SU-DHL-6 (cell line): ENCODE results near the gene INPP4B.

ENCODE experiments used
- H2AFZ ChIP-seq: fragments of 200-600 bp; sonication (generic); 2 replicates; pipeline ENCODE4 v1.6.1; 2014; ENCODE audit warnings: low read depth, mild to moderate bottlenecking, moderate library complexity, mixed read lengths, antibody characterized with exemption, low read length; ENCODE audit not compliant: severe bottlenecking
- H3F3A ChIP-seq: fragments of 200-600 bp; shearing (Covaris generic); 2 replicates; pipeline ENCODE4 v1.6.0; 2016; ENCODE audit warnings: antibody characterized with exemption, mild to moderate bottlenecking; ENCODE audit not compliant: insufficient read depth
- H3K27ac ChIP-seq: fragments of 200-600 bp; sonication (generic); 2 replicates; pipeline ENCODE4 v1.5.1; 2016; ENCODE audit warnings: low read depth, mild to moderate bottlenecking, low read length, moderate library complexity, mixed read lengths
- H3K27me3 ChIP-seq: fragments of 200-600 bp; sonication (generic), shearing (Covaris generic); 2 replicates; pipeline ENCODE4 v1.6.0; 2014; ENCODE audit warnings: mild to moderate bottlenecking, low read length
- H3K36me3 ChIP-seq: fragments of 200-600 bp; sonication (generic); 2 replicates; pipeline ENCODE4 v1.6.1; 2014; ENCODE audit warnings: mild to moderate bottlenecking, low read length, mixed read lengths
- H3K4me2 ChIP-seq: fragments of 300-600, 200-600 bp; shearing (Covaris generic), sonication (generic); 2 replicates; pipeline ENCODE4 v1.6.0; 2014; ENCODE audit warnings: low read length, low read depth, mild to moderate bottlenecking; ENCODE audit not compliant: poor library complexity, severe bottlenecking
- H3K4me3 ChIP-seq: fragments of 200-600 bp; sonication (generic); 2 replicates; pipeline ENCODE4 v1.5.1; 2014; ENCODE audit warnings: antibody characterized with exemption, low read length, mild to moderate bottlenecking, mixed read lengths; ENCODE audit not compliant: insufficient read depth, poor library complexity, severe bottlenecking
- H3K79me2 ChIP-seq: fragments of 200-600 bp; sonication (generic); 2 replicates; pipeline ENCODE4 v1.6.1; 2014; ENCODE audit warnings: mild to moderate bottlenecking, low read length, moderate library complexity; ENCODE audit not compliant: insufficient read depth
- H3K9ac ChIP-seq: fragments of 200-600 bp; sonication (generic); 2 replicates; pipeline ENCODE4 v1.7.0; 2014; ENCODE audit warnings: mild to moderate bottlenecking, low read length
- H3K9me2 ChIP-seq: fragments of 200-600 bp; sonication (generic); replicated peaks from 2 replicates; pipeline ENCODE4 v1.6.1; 2014; ENCODE audit warnings: low read length; ENCODE audit not compliant: insufficient read depth
- H3K9me3 ChIP-seq: fragments of 200-600 bp; sonication (generic); 2 replicates; pipeline ENCODE4 v1.6.1; 2014; ENCODE audit warnings: low read length, mixed read lengths; ENCODE audit not compliant: insufficient read depth
- H4K20me1 ChIP-seq: fragments of 200-600 bp; sonication (generic); 2 replicates; pipeline ENCODE4 v1.6.1; 2014; ENCODE audit warnings: low read depth, mild to moderate bottlenecking, antibody characterized with exemption, low read length, moderate library complexity, mixed read lengths
- EZH2phosphoT487 ChIP-seq: fragments of 200-600 bp; sonication (generic), shearing (Covaris generic); conservative IDR thresholded peaks from 2 replicates; pipeline ENCODE4 v1.6.1; 2018; ENCODE audit warnings: mild to moderate bottlenecking, antibody characterized with exemption, low read length, moderate library complexity, mixed read lengths
- TF ChIP-seq, protein P1 (sequence below): fragments of 200-600 bp; sonication (generic); IDR thresholded peaks from one replicate; pipeline ENCODE4 v1.5.1; 2017; ENCODE audit warnings: antibody characterized with exemption, mild to moderate bottlenecking, low read length, moderate library complexity; ENCODE audit not compliant: insufficient read depth, poor library complexity, severe bottlenecking

Gene INPP4B

DNA sequence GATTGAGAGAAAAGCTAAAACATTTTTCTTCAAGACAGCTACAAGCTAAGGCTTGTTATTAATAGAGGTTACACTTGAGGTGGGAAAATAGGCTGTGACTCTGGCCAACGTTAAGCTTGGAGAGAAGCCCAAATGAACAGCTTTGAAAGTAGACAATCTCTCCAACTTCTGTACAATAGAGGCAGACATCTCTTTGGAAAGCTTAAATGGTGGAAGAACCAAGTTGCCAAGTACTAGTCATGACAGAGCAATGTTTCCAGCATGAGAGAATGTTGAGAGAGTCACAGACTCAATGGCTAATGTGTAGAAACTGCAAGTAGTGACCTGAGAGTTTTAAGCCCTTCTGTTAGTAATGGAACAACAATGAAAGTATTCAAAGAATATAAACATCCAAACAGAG is 298.1 kb downstream of the INPP4B start:
- H2AFZ ChIP-seq = no peak overlapping the region
- H3K4me3 ChIP-seq = no peak overlapping the region
- no peaks in the 10 kb centered on the region for H3K9me2 ChIP-seq
- no peak overlapping the region for H3K27ac ChIP-seq
- H4K20me1 ChIP-seq = no peaks in the 10 kb centered on the region
- TF ChIP-seq, protein P1, sequence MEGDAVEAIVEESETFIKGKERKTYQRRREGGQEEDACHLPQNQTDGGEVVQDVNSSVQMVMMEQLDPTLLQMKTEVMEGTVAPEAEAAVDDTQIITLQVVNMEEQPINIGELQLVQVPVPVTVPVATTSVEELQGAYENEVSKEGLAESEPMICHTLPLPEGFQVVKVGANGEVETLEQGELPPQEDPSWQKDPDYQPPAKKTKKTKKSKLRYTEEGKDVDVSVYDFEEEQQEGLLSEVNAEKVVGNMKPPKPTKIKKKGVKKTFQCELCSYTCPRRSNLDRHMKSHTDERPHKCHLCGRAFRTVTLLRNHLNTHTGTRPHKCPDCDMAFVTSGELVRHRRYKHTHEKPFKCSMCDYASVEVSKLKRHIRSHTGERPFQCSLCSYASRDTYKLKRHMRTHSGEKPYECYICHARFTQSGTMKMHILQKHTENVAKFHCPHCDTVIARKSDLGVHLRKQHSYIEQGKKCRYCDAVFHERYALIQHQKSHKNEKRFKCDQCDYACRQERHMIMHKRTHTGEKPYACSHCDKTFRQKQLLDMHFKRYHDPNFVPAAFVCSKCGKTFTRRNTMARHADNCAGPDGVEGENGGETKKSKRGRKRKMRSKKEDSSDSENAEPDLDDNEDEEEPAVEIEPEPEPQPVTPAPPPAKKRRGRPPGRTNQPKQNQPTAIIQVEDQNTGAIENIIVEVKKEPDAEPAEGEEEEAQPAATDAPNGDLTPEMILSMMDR = no peak
- no peak for TF ChIP-seq EZH2phosphoT487
- no peaks in the 10 kb centered on the region for H3K36me3 ChIP-seq
- H3K4me2 ChIP-seq = no peak overlapping the region
- no peaks in the 10 kb centered on the region for H3K9me3 ChIP-seq
- no peaks in the 10 kb centered on the region for H3K79me2 ChIP-seq
- H3K27me3 ChIP-seq = no peaks in the 10 kb centered on the region
- H3F3A ChIP-seq = no peaks in the 10 kb centered on the region
- no peak overlapping the region for H3K9ac ChIP-seq

DNA sequence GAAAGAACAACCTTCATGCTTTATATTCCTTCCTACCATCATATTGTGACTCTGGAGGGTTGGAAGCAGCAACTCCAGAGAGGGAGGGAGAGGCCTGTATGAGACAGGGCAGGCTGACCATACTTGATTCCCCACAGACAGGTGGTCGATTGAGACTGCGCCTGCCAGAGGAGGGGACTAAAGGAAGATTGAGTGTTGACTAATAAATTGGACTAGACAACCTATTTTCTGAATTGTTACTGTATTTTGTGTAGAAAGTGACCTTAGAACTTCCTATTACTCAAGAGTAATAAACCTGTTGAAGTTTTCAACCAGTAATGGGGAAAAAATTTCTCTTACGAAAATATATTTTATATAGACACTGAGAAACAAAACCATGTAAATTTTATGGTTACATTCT is 301.5 kb downstream of the INPP4B start:
- Histone ChIP-seq H3K9me2 (no peaks in the 10 kb centered on the region), H3K36me3 (no peaks in the 10 kb centered on the region), H3K9me3 (no peaks in the 10 kb centered on the region), H3K79me2 (no peaks in the 10 kb centered on the region), H2AFZ (no peak overlapping the region), H3K4me2 (no peak overlapping the region), H3F3A (no peaks in the 10 kb centered on the region), H3K4me3 (no peak overlapping the region), H4K20me1 (no peaks in the 10 kb centered on the region), H3K27me3 (no peaks in the 10 kb centered on the region), H3K27ac (no peak overlapping the region), H3K9ac (no peak overlapping the region)
- TF ChIP-seq EZH2phosphoT487 = no peak
- TF ChIP-seq, protein P1 = no peak

DNA sequence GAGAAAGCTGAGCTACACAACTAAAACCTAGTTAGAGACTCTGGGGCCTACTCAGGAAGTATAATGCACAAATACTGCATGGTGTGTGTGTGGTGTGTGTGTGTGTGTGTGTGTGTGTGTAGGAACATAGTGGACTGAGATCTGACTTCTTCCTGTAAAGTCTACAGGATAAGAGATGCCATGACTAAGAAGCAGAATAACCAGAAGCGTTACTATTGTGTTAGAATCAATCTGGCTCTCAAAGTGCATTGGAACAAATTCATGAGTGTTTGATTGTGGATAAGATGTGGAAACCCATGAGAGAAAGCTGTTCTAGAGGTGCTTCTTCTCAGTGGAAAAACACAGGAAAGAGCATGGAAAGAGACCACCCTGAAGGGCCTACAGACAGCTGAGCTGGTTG is 302.1 kb downstream of the INPP4B start:
- Histone ChIP-seq H3K9ac (no peak overlapping the region), H3K36me3 (no peaks in the 10 kb centered on the region), H3F3A (no peaks in the 10 kb centered on the region), H4K20me1 (no peaks in the 10 kb centered on the region), H3K27me3 (no peaks in the 10 kb centered on the region), H3K79me2 (no peaks in the 10 kb centered on the region), H3K4me2 (no peak overlapping the region), H3K9me3 (no peaks in the 10 kb centered on the region), H2AFZ (no peak overlapping the region), H3K9me2 (no peaks in the 10 kb centered on the region), H3K4me3 (no peak overlapping the region), H3K27ac (no peak overlapping the region)
- no peak for TF ChIP-seq EZH2phosphoT487
- TF ChIP-seq, protein P1 = no peak

DNA sequence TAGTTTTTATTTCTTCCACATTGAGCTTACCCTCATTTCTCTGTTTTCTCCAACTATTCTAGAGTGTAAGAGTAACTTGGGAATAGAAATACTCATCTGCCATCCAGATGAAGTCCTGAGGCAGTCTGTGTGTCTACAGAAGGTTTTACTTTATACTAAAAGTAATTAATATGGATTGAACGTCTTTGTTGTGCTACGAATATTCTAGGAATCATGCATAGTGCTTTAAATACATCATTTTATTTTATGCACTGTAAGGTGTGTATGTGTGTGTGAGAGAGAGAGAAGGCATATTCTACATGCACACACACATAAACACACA is 305.7 kb downstream of the INPP4B start:
- H3K27me3 ChIP-seq = no peaks in the 10 kb centered on the region
- no peak overlapping the region for H3K4me3 ChIP-seq
- no peak overlapping the region for H3K4me2 ChIP-seq
- H3K27ac ChIP-seq = no peak overlapping the region
- H2AFZ ChIP-seq = no peak overlapping the region
- TF ChIP-seq, protein P1 = no peak
- TF ChIP-seq EZH2phosphoT487 = no peak
- no peak overlapping the region for H3K9ac ChIP-seq
- no peaks in the 10 kb centered on the region for H3K9me2 ChIP-seq
- H3F3A ChIP-seq = no peaks in the 10 kb centered on the region
- H4K20me1 ChIP-seq = no peaks in the 10 kb centered on the region
- H3K36me3 ChIP-seq = no peaks in the 10 kb centered on the region
- no peaks in the 10 kb centered on the region for H3K79me2 ChIP-seq
- H3K9me3 ChIP-seq = no peaks in the 10 kb centered on the region
